H1 (cell line): Measurements from ENCODE around the gene TMPRSS12. TPM values are rescaled to one million over a fixed set of nuclear protein-coding genes. Genes with fewer than 3 reads are reported as not detected.

ENCODE experiments used
- ASH2L ChIP-seq: fragments of 200-600, 300-600 bp; sonication (generic); IDR thresholded peaks from one replicate; pipeline ENCODE4 v1.7.1; 2017; ENCODE audit warnings: low read length
- BCL11A ChIP-seq, 2 experiments: IDR thresholded peaks; one replicate each; pipeline ENCODE4 v1.6.1; 2011; ENCODE audit warnings: low read depth in 2 of 2, low read length in 2 of 2, mild to moderate bottlenecking in 2 of 2
- BRCA1 ChIP-seq: IDR thresholded peaks from 2 replicates; pipeline ENCODE4 v1.6.1; 2012; ENCODE audit warnings: low read depth, low read length, improper control_type of control experiment
- GABPA ChIP-seq: IDR thresholded peaks from 2 replicates; pipeline ENCODE4 v1.6.1; 2011; ENCODE audit warnings: mild to moderate bottlenecking, low read length, moderate library complexity, borderline replicate concordance; ENCODE audit not compliant: insufficient read depth
- RNF2 ChIP-seq: fragments of 200-900, 300-1000 bp; sonication (generic); IDR thresholded peaks from 2 replicates; pipeline ENCODE4 v1.7.1; 2016; ENCODE audit warnings: borderline replicate concordance, low read depth, mild to moderate bottlenecking, antibody characterized with exemption, low read length; ENCODE audit not compliant: poor library complexity, severe bottlenecking; ENCODE audit errors: missing control alignments
- SIN3A ChIP-seq, 2 experiments: IDR thresholded peaks in 1 of 2; conservative IDR thresholded peaks in 1 of 2; 2 replicates each; pipeline ENCODE4 v1.6.1; 2011 to 2012; ENCODE audit warnings: low read length in 2 of 2, improper control_type of control experiment in 1 of 2, low read depth in 1 of 2, mild to moderate bottlenecking in 1 of 2
- SP4 ChIP-seq: IDR thresholded peaks from 2 replicates; pipeline ENCODE4 v1.6.1; 2012; ENCODE audit warnings: low read length, inconsistent platforms
- polyA plus RNA-seq, 7 experiments: library from polyadenylated mRNA; depleted of rRNA in 3 of 7; stranded (reverse) in 5 of 7; unstranded in 2 of 7; fragments of >200 nt in 5 of 7; fragments of 200-250 nt in 2 of 7; gene quantifications; 1 replicate in 5 of 7; 2 replicates in 1 of 7; 4 replicates in 1 of 7; pipeline versions ENCODE4 v1.2.1 to v1.2.3, GENCODE V29; 2011 to 2013; ENCODE audit warnings: missing spikeins in 2 of 7, mixed read lengths in 2 of 7
- total RNA-seq: library from RNA; stranded (reverse); fragmentation: NEBNext Ultra II Directional; extraction: Animal tissue kit (Norgen Biotek cat#: 25700); gene quantifications from 2 replicates; pipeline ENCODE4 v1.2.1, GENCODE V29; 2021

TMPRSS12 gene
- total and polyA plus RNA-seq, 2 of the 8 experiments (the other 6 are each of a cell fraction or from before 2014, with no cell fraction given): not detected

DNA sequence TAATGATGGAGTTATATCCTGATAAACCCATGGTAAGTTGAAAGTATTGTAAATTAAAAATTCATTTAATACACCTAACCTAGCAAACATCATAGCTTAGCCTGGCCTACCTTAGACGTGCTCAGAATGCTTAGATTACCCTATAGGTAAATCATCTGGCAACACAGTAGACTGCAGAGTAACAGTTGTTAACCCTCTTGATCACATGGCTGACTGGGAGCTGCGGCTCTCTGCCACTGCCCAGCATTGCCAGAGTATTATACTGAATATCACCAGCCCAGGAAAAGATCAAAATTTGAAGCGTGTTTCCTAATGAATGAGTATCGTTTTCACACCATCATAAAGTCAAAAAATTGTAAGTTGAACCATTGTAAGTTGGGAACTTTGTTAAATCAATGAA is 17.8 kb upstream of the TMPRSS12 start (continued):
- TF ChIP-seq RNF2: no peak
- no peak for TF ChIP-seq SIN3A (conservative IDR thresholded peaks at IDR 0.05 in 1 of 2, IDR thresholded peaks at IDR 0.05 in 1 of 2; ENCODE audit: low read depth in 1 of 2, low read length in 2 of 2)
- TF ChIP-seq ASH2L: no peak
- no peak for TF ChIP-seq BCL11A (IDR thresholded peaks at IDR 0.05; ENCODE audit: low read depth in 2 of 2, low read length in 2 of 2)
- TF ChIP-seq SP4: no peak
- TF ChIP-seq GABPA: no peak
- no peak for TF ChIP-seq BRCA1
